DMS79 treated with DMSO at 0.1 percent for 48 hours (cell line): ENCODE data around the gene KCNE5.
"Not testable (repeated sequence)": the region's sequence is repeated elsewhere in the genome, so short reads cannot be mapped to it uniquely, and the experiment has no call there.

ENCODE experiments used
- DNase-seq: peaks from one replicate; lab custom pipeline; 2025; lab: John Stamatoyannopoulos, UW

KCNE5 gene

GRCh38 chrX:109601486-109601885 is 23.5 kb downstream of the KCNE5 start:
- no peak for DNase-seq

GRCh38 chrX:109600237-109600651 is 24.7 kb downstream of the KCNE5 start:
- no peak for DNase-seq

- DNase-seq, result no peak
These were observed 29.0 kb downstream of the KCNE5 start for GRCh38 chrX:109596015-109596414.

GRCh38 chrX:109590176-109590575 is 34.8 kb downstream of the KCNE5 start:
- DNase-seq, result no peak

- no peak for DNase-seq
These were observed 39.5 kb downstream of the KCNE5 start for GRCh38 chrX:109585488-109585887.

- no peak for DNase-seq
These were observed 46.1 kb downstream of the KCNE5 start for GRCh38 chrX:109578916-109579315.

GRCh38 chrX:109577055-109577454 is 47.9 kb downstream of the KCNE5 start:
- no peak for DNase-seq

GRCh38 chrX:109576083-109576482 is 48.9 kb downstream of the KCNE5 start:
- DNase-seq, result not testable (repeated sequence)
